ENCODE results near the gene LEMD2.

GRCh38 chr6:33816911-33817310, 28.0 kb upstream of the LEMD2 start:
- TF ChIP-seq CTCF (conservative IDR thresholded peaks at IDR 0.05; ENCODE audit: low read depth, low read length) (no peak), POLR2A (IDR thresholded peaks at IDR 0.05; ENCODE audit: low read depth, low read length) (no peak), RCOR1 (IDR thresholded peaks at IDR 0.05; ENCODE audit: insufficient replicate concordance, low read length) (no peak), BHLHE40 (IDR thresholded peaks at IDR 0.05; ENCODE audit: low read depth, low read length) (no peak), CHD1 (IDR thresholded peaks at IDR 0.05; ENCODE audit: low read depth, low read length) (no peak), CEBPB (IDR thresholded peaks at IDR 0.05; ENCODE audit: low read depth, low read length) (no peak), SMC3 (IDR thresholded peaks at IDR 0.05; ENCODE audit: low read depth, low read length) (no peak), MAFK (IDR thresholded peaks at IDR 0.05; ENCODE audit: low read depth, low read length) (no peak), FOS (IDR thresholded peaks at IDR 0.05; ENCODE audit: low read depth, low read length) (no peak), MXI1 (IDR thresholded peaks at IDR 0.05; ENCODE audit: borderline replicate concordance, low read depth, low read length) (no peak), RFX5 (IDR thresholded peaks at IDR 0.05; ENCODE audit: low read depth, low read length) (no peak), USF2 (IDR thresholded peaks at IDR 0.05; ENCODE audit: low read depth, low read length) (no peak), NFE2L2 (IDR thresholded peaks at IDR 0.05; ENCODE audit: low read depth, low read length) (no peak), ELK1 (IDR thresholded peaks at IDR 0.05; ENCODE audit: borderline replicate concordance, low read depth, low read length) (no peak)
